ENCODE results near the gene DHRS9. TPM values are rescaled to one million over a fixed set of nuclear protein-coding genes. Genes with fewer than 3 reads are reported as not detected.
A peak's percentile ranks its signal among the peaks of the same experiment; 100 is the strongest.

Gene DHRS9
- total and polyA plus RNA-seq, 9 of the 15 experiments (the other 6 are each of a cell fraction or from before 2014, with no cell fraction given), result 0.27 to 1.7 (median 0.69) TPM

DNA sequence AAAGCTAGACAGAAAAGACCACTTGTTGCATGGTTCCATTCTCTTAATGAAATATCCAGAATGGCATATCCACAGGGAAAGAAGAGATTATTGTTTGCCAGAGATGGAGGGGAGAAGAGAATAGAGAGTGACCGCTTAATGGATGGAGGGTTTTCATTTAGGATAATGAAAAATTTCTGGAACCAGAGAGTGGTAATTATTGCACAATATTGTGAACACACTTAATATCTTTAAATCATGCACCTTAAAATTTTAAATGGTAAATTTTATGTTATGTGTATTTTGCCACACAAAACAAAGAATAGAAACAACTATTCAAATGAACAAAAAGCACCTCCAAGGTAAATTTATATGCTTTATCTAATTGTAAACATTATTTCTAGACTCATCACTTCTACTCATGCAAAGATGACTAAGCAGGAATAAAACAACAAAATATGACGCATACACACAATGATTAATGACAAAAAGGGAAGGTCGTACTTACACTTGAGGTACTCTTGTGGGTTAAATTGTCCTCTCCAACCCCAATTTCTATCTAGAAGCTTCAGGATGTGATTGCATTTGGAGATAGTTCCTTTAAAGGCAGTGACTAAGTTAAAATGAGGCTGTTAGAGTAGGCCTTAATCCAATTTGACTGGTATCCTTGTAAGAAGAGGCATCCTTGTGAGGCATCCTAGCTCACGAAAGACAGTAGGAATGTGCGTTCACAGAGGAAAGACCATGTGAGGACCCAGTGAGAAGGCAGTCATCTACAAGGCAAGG lies 18.7 kb upstream of the DHRS9 start (continued):
- TF ChIP-seq HDAC2 (IDR thresholded peaks at IDR 0.05) (peak; percentile 83), ZBTB17 (CRISPR knock-in tag; IDR thresholded peaks at IDR 0.05) (no peak), NBN (IDR thresholded peaks at IDR 0.05; ENCODE audit: low read depth) (peak; percentile 53; the same call in 1 of the 2 replicates), FOSL1 (tag; conservative IDR thresholded peaks at IDR 0.05) (peak; percentile 99), MTA1 (IDR thresholded peaks at IDR 0.05; ENCODE audit: borderline replicate concordance) (peak; percentile 67; the same call in 1 of the 2 replicates), FOXK2 (conservative IDR thresholded peaks at IDR 0.05 in 1 of 2, IDR thresholded peaks at IDR 0.05 in 1 of 2; ENCODE audit: low read depth in 2 of 2) (peak; percentile 45 to 76), SP1 (CRISPR knock-in tag; IDR thresholded peaks at IDR 0.05) (peak; percentile 50), LCOR (CRISPR knock-in tag; IDR thresholded peaks at IDR 0.05) (peak; percentile 88; the same call in 1 of the 2 replicates), ZNF780A (CRISPR knock-in tag; IDR thresholded peaks at IDR 0.05) (no peak), SUPT5H (IDR thresholded peaks at IDR 0.05) (no peak), NELFE (IDR thresholded peaks at IDR 0.05; ENCODE audit: insufficient read depth, insufficient read length) (no peak), TEAD2 (tag; IDR thresholded peaks at IDR 0.05) (0 out of 2 replicates have a peak, but pooled peaks have one; percentile 13), NFIC (IDR thresholded peaks at IDR 0.05) (peak; percentile 66), CXXC5 (CRISPR knock-in tag; IDR thresholded peaks at IDR 0.05) (0 out of 2 replicates have a peak, but pooled peaks have one; percentile 32), GABPA (tag; conservative IDR thresholded peaks at IDR 0.05; ENCODE audit: low read depth) (no peak), MTA2 (IDR thresholded peaks at IDR 0.05; ENCODE audit: low read depth) (peak; percentile 72), NFE2L1 (tag; IDR thresholded peaks at IDR 0.05; ENCODE audit: borderline replicate concordance, low read depth) (peak; percentile 76; the same call in 1 of the 2 replicates), BACH1 (tag; IDR thresholded peaks at IDR 0.05) (peak; percentile 90), DPF2 (IDR thresholded peaks at IDR 0.05) (peak; percentile 98), MTA3 (IDR thresholded peaks at IDR 0.05; ENCODE audit: borderline replicate concordance) (0 out of 2 replicates have a peak, but pooled peaks have one; percentile 57), CEBPB (tag; IDR thresholded peaks at IDR 0.05) (peak; percentile 99), CBX3 (IDR thresholded peaks at IDR 0.05; ENCODE audit: borderline replicate concordance in 1 of 2, low read length in 2 of 2) (peak in 1 of 2 experiments; percentile 89; a peak in 2 of 3 replicates), PML (IDR thresholded peaks at IDR 0.05; ENCODE audit: low read length) (peak; percentile 75; the same call in 1 of the 2 replicates)
- TF ChIP-seq, protein P1, sequence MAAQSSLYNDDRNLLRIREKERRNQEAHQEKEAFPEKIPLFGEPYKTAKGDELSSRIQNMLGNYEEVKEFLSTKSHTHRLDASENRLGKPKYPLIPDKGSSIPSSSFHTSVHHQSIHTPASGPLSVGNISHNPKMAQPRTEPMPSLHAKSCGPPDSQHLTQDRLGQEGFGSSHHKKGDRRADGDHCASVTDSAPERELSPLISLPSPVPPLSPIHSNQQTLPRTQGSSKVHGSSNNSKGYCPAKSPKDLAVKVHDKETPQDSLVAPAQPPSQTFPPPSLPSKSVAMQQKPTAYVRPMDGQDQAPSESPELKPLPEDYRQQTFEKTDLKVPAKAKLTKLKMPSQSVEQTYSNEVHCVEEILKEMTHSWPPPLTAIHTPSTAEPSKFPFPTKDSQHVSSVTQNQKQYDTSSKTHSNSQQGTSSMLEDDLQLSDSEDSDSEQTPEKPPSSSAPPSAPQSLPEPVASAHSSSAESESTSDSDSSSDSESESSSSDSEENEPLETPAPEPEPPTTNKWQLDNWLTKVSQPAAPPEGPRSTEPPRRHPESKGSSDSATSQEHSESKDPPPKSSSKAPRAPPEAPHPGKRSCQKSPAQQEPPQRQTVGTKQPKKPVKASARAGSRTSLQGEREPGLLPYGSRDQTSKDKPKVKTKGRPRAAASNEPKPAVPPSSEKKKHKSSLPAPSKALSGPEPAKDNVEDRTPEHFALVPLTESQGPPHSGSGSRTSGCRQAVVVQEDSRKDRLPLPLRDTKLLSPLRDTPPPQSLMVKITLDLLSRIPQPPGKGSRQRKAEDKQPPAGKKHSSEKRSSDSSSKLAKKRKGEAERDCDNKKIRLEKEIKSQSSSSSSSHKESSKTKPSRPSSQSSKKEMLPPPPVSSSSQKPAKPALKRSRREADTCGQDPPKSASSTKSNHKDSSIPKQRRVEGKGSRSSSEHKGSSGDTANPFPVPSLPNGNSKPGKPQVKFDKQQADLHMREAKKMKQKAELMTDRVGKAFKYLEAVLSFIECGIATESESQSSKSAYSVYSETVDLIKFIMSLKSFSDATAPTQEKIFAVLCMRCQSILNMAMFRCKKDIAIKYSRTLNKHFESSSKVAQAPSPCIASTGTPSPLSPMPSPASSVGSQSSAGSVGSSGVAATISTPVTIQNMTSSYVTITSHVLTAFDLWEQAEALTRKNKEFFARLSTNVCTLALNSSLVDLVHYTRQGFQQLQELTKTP (IDR thresholded peaks at IDR 0.05; ENCODE audit: low read depth in 1 of 2, partially characterized antibody in 2 of 2), result peak in 1 of 2 experiments; percentile 12
